PC-9 (cell line): ENCODE measurements around the gene CEP112. TPM values are rescaled to one million over a fixed set of nuclear protein-coding genes. Genes with fewer than 3 reads are reported as not detected.

Source experiments
- BruUV-seq: library from RNA; stranded (reverse); fragments of 400-500 nt; replicated peaks from 2 replicates; lab custom pipeline; 2021; lab: Mats Ljungman, UMichigan
- CTCF ChIA-PET: fragments of 300-600 bp; sonication (Branson Sonifier 250); formaldehyde crosslinking; loops from one replicate; lab custom pipeline; 2022; ENCODE audit warnings: antibody characterized with exemption; lab: Charles Lee
- POLR2A ChIA-PET: fragments of 300-600 bp; sonication (Branson Sonifier 250); formaldehyde crosslinking; loops from one replicate; lab custom pipeline; 2022; ENCODE audit warnings: antibody characterized with exemption; ENCODE audit not compliant: unreplicated experiment; lab: Charles Lee
- DNase-seq, 2 experiments: peaks; one replicate each; pipeline versions ENCODE4 v3.0.0 to v3.0.0-alpha.2; 2015 to 2022; ENCODE audit warnings: mixed read lengths in 1 of 2
- H2AFZ ChIP-seq: fragments of 200-600 bp; sonication (generic); 2 replicates; pipeline ENCODE4 v1.8.1; 2017; ENCODE audit warnings: antibody characterized with exemption
- H3F3A ChIP-seq: fragments of 200-600 bp; sonication (generic); 2 replicates; pipeline ENCODE4 v1.8.1; 2017; ENCODE audit warnings: antibody characterized with exemption, mild to moderate bottlenecking, low read depth; ENCODE audit not compliant: insufficient read depth
- H3K27ac ChIP-seq: fragments of 200-600 bp; sonication (generic); 2 replicates; pipeline ENCODE4 v1.6.1; 2016; ENCODE audit warnings: mixed run types
- H3K27me3 ChIP-seq: fragments of 200-600 bp; sonication (generic); 2 replicates; pipeline ENCODE4 v1.6.1; 2016; ENCODE audit warnings: low read depth, mixed run types; ENCODE audit not compliant: insufficient read depth
- H3K36me3 ChIP-seq: fragments of 200-600 bp; sonication (generic); 2 replicates; pipeline ENCODE4 v1.6.1; 2016; ENCODE audit warnings: low read depth, mixed run types
- H3K4me1 ChIP-seq: fragments of 200-600 bp; sonication (generic); replicated peaks from 2 replicates; pipeline ENCODE4 v1.6.1; 2016; ENCODE audit warnings: mixed run types; ENCODE audit not compliant: insufficient read depth
- H3K4me2 ChIP-seq: fragments of 200-600 bp; sonication (generic); 2 replicates; pipeline ENCODE4 v1.6.1; 2017; ENCODE audit warnings: mixed run types
- H3K4me3 ChIP-seq: fragments of 200-600 bp; sonication (generic); 2 replicates; pipeline ENCODE4 v1.6.1; 2016; ENCODE audit warnings: mixed run types
- H3K79me2 ChIP-seq: fragments of 200-600 bp; sonication (generic); 2 replicates; pipeline ENCODE4 v1.6.1; 2017; ENCODE audit warnings: low read depth, mixed run types
- H3K9me2 ChIP-seq: fragments of 200-600 bp; sonication (generic); 2 replicates; pipeline ENCODE4 v1.8.1; 2017; ENCODE audit warnings: mild to moderate bottlenecking; ENCODE audit not compliant: insufficient read depth
- H3K9me3 ChIP-seq: fragments of 200-600 bp; sonication (generic); 2 replicates; pipeline ENCODE4 v1.8.1; 2016; ENCODE audit warnings: low read depth; ENCODE audit not compliant: insufficient read depth
- H4K20me1 ChIP-seq: fragments of 200-600 bp; sonication (generic); 2 replicates; pipeline ENCODE4 v1.8.1; 2017; ENCODE audit not compliant: insufficient read depth
- EZH2 ChIP-seq: fragments of 200-600 bp; sonication (generic); IDR thresholded peaks from 2 replicates; pipeline ENCODE4 v1.8.0; 2017; ENCODE audit warnings: antibody characterized with exemption, low read depth
- intact Hi-C: fragments of 100-400 bp; cut with micrococcal nuclease; formaldehyde crosslinking; loops from one replicate; pipeline ENCODE4 v1.10.0; 2022; ENCODE audit not compliant: unreplicated experiment
- total RNA-seq: library from RNA; stranded (reverse); gene quantifications from 2 replicates; pipeline ENCODE4 v1.2.3, GENCODE V29; 2021
- TF ChIP-seq, protein P1 (sequence below): fragments of 200-600 bp; sonication (generic); conservative IDR thresholded peaks from 2 replicates; pipeline ENCODE4 v1.6.1; 2017; ENCODE audit warnings: mixed run types, antibody characterized with exemption, mild to moderate bottlenecking, moderate library complexity

The CEP112 gene
- total RNA-seq, 1 experiment from 2014 or later, result 4.3 TPM

DNA sequence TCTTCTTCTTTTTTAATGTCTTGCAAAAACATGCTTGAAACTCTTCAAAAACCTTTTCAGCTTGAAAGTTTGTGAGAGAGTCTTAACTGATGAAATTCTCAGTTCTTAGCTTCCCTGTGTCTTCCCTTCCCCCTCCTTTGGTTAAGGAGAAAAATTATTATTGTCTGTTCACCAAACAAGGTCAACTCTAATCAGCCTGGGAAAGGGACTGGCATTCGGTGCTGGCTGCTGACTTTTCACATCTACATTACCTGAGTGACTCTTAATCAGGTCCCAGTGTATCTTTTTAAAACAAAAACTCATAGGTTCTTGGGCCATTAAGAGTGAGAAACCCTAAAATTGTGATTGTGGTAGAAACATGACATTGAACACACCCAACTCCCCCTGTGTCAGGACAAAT is 591.4 kb downstream of the CEP112 start:
- H3K27me3 ChIP-seq, result no peaks in the 10 kb centered on the region
- H2AFZ ChIP-seq, result no peak overlapping the region
- H3K9me2 ChIP-seq, result no peaks in the 10 kb centered on the region
- DNase-seq, result no peak
- no peak overlapping the region for H3K4me2 ChIP-seq
- no peak overlapping the region for H3K27ac ChIP-seq
- H3K9me3 ChIP-seq, result no peaks in the 10 kb centered on the region
- H3K4me1 ChIP-seq, result no peaks in the 10 kb centered on the region
- no TSS peak for BruUV-seq
- POLR2A ChIA-PET, result no interaction called here
- H3F3A ChIP-seq, result no peaks in the 10 kb centered on the region
- no peak overlapping the region for H3K4me3 ChIP-seq
- CTCF ChIA-PET, result no interaction called here
- H3K79me2 ChIP-seq, result no peaks in the 10 kb centered on the region
- no peaks in the 10 kb centered on the region for H4K20me1 ChIP-seq
- intact Hi-C loops, result no loop called here
- no peaks in the 10 kb centered on the region for H3K36me3 ChIP-seq
- no peak for TF ChIP-seq EZH2
- TF ChIP-seq, protein P1, sequence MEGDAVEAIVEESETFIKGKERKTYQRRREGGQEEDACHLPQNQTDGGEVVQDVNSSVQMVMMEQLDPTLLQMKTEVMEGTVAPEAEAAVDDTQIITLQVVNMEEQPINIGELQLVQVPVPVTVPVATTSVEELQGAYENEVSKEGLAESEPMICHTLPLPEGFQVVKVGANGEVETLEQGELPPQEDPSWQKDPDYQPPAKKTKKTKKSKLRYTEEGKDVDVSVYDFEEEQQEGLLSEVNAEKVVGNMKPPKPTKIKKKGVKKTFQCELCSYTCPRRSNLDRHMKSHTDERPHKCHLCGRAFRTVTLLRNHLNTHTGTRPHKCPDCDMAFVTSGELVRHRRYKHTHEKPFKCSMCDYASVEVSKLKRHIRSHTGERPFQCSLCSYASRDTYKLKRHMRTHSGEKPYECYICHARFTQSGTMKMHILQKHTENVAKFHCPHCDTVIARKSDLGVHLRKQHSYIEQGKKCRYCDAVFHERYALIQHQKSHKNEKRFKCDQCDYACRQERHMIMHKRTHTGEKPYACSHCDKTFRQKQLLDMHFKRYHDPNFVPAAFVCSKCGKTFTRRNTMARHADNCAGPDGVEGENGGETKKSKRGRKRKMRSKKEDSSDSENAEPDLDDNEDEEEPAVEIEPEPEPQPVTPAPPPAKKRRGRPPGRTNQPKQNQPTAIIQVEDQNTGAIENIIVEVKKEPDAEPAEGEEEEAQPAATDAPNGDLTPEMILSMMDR, result no peak

DNA sequence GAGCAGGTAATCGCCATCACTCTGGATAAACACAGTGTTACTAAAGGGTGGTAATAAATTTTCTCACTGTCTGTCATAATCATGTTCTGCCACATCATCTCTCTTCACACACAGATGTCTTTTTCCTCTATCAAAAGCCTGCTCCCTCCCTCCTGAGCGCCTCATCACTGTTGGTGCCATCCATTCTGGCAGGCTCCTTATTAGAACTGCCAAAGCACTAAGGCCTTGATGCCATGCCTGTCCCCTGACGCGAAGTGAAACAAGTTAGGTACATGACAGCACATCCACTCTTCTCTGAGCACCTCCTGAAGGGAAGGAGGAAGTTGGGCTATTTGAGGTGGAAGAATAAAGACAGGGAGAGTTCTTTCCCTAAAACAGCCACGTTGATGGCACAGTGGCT is 592.3 kb downstream of the CEP112 start:
- ChIA-PET POLR2A (no interaction called here), CTCF (no interaction called here)
- TF ChIP-seq, protein P1, result no peak
- TF ChIP-seq EZH2, result no peak
- Histone ChIP-seq H3K79me2 (no peaks in the 10 kb centered on the region), H3K9me2 (no peaks in the 10 kb centered on the region), H3K27me3 (no peaks in the 10 kb centered on the region), H3K4me3 (no peak overlapping the region), H3K27ac (no peak overlapping the region), H2AFZ (no peak overlapping the region), H3K4me2 (no peak overlapping the region), H3K9me3 (no peaks in the 10 kb centered on the region), H3K4me1 (no peaks in the 10 kb centered on the region), H4K20me1 (no peaks in the 10 kb centered on the region), H3F3A (no peaks in the 10 kb centered on the region), H3K36me3 (no peaks in the 10 kb centered on the region)
- BruUV-seq, result no TSS peak
- intact Hi-C loops, result no loop called here
- DNase-seq, result no peak

DNA sequence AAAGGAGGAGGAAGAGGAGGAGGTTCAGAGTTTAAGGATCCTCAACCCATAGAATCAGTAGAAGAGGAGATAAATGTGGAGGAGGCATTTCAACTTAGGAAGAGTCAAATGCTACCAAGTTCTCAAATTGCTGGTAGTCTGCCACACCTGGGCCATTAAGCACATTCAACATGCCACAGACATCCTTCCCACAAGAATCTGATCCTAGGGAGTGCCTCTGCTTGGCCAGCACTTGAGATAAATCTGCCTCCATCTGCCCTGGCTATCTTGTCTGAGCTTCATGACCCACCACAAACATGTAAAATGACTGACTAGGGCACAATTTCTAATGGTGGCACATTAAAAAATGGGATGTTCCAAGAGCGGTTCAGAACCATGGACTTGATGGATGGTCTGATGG is 593.2 kb downstream of the CEP112 start:
- no peaks in the 10 kb centered on the region for H3K36me3 ChIP-seq

More for the DNA sequence above, 593.2 kb downstream of the CEP112 start:
- H3K4me2 ChIP-seq, result no peak overlapping the region
- H3K4me3 ChIP-seq, result no peak overlapping the region
- no peaks in the 10 kb centered on the region for H3F3A ChIP-seq
- no peak overlapping the region for H2AFZ ChIP-seq
- CTCF ChIA-PET, result no interaction called here
- H3K4me1 ChIP-seq, result no peaks in the 10 kb centered on the region
- TF ChIP-seq, protein P1, result no peak
- TF ChIP-seq EZH2, result no peak
- H4K20me1 ChIP-seq, result no peaks in the 10 kb centered on the region
- no peak for DNase-seq
- H3K9me3 ChIP-seq, result no peaks in the 10 kb centered on the region
- intact Hi-C loops, result no loop called here
- H3K9me2 ChIP-seq, result no peaks in the 10 kb centered on the region
- H3K27me3 ChIP-seq, result no peaks in the 10 kb centered on the region
- POLR2A ChIA-PET, result no interaction called here
- BruUV-seq, result no TSS peak
- no peak overlapping the region for H3K27ac ChIP-seq
- H3K79me2 ChIP-seq, result no peaks in the 10 kb centered on the region
